ENCODE measurements around the gene PTCD3.

DNA sequence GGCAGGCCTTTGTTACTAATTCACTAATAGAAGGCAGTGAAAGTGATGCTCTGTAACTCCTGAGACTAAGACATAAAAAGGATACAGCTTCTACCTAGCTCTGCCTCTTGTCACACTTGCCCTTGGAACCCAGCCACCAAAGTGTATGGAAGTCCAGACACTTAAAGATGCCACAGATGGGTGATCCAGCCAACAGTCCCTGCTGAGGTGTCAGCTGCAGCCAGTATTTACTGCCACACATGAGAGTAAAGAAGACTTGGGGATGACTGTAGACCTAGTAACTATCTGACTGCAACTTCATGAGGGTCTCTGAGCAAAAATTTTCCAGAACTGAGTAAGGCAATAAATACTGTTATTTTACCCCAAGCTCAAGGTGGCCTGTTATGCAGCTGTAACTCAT lies 80.4 kb downstream of the PTCD3 start:
- TF ChIP-seq, protein P1, sequence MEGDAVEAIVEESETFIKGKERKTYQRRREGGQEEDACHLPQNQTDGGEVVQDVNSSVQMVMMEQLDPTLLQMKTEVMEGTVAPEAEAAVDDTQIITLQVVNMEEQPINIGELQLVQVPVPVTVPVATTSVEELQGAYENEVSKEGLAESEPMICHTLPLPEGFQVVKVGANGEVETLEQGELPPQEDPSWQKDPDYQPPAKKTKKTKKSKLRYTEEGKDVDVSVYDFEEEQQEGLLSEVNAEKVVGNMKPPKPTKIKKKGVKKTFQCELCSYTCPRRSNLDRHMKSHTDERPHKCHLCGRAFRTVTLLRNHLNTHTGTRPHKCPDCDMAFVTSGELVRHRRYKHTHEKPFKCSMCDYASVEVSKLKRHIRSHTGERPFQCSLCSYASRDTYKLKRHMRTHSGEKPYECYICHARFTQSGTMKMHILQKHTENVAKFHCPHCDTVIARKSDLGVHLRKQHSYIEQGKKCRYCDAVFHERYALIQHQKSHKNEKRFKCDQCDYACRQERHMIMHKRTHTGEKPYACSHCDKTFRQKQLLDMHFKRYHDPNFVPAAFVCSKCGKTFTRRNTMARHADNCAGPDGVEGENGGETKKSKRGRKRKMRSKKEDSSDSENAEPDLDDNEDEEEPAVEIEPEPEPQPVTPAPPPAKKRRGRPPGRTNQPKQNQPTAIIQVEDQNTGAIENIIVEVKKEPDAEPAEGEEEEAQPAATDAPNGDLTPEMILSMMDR (IDR thresholded peaks at IDR 0.05), result no peak
- TF ChIP-seq TAF1 (IDR thresholded peaks at IDR 0.05; ENCODE audit: borderline replicate concordance, low read depth, low read length) (no peak), MXI1 (IDR thresholded peaks at IDR 0.05; ENCODE audit: low read depth, low read length) (no peak), EP300 (IDR thresholded peaks at IDR 0.05; ENCODE audit: borderline replicate concordance in 1 of 2, low read depth in 1 of 2, low read length in 1 of 2) (no peak), YY1 (IDR thresholded peaks at IDR 0.05; ENCODE audit: low read depth) (no peak), RAD21 (IDR thresholded peaks at IDR 0.05; ENCODE audit: low read length) (no peak), POLR2AphosphoS5 (IDR thresholded peaks at IDR 0.05; ENCODE audit: low read depth, low read length) (no peak)
- TF ChIP-seq, protein P2, sequence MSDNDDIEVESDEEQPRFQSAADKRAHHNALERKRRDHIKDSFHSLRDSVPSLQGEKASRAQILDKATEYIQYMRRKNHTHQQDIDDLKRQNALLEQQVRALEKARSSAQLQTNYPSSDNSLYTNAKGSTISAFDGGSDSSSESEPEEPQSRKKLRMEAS (IDR thresholded peaks at IDR 0.05; ENCODE audit: low read depth), result no peak
- TF ChIP-seq, protein P3, sequence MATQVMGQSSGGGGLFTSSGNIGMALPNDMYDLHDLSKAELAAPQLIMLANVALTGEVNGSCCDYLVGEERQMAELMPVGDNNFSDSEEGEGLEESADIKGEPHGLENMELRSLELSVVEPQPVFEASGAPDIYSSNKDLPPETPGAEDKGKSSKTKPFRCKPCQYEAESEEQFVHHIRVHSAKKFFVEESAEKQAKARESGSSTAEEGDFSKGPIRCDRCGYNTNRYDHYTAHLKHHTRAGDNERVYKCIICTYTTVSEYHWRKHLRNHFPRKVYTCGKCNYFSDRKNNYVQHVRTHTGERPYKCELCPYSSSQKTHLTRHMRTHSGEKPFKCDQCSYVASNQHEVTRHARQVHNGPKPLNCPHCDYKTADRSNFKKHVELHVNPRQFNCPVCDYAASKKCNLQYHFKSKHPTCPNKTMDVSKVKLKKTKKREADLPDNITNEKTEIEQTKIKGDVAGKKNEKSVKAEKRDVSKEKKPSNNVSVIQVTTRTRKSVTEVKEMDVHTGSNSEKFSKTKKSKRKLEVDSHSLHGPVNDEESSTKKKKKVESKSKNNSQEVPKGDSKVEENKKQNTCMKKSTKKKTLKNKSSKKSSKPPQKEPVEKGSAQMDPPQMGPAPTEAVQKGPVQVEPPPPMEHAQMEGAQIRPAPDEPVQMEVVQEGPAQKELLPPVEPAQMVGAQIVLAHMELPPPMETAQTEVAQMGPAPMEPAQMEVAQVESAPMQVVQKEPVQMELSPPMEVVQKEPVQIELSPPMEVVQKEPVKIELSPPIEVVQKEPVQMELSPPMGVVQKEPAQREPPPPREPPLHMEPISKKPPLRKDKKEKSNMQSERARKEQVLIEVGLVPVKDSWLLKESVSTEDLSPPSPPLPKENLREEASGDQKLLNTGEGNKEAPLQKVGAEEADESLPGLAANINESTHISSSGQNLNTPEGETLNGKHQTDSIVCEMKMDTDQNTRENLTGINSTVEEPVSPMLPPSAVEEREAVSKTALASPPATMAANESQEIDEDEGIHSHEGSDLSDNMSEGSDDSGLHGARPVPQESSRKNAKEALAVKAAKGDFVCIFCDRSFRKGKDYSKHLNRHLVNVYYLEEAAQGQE (IDR thresholded peaks at IDR 0.05; ENCODE audit: low read depth, low read length), result no peak
- TF ChIP-seq, protein P4, sequence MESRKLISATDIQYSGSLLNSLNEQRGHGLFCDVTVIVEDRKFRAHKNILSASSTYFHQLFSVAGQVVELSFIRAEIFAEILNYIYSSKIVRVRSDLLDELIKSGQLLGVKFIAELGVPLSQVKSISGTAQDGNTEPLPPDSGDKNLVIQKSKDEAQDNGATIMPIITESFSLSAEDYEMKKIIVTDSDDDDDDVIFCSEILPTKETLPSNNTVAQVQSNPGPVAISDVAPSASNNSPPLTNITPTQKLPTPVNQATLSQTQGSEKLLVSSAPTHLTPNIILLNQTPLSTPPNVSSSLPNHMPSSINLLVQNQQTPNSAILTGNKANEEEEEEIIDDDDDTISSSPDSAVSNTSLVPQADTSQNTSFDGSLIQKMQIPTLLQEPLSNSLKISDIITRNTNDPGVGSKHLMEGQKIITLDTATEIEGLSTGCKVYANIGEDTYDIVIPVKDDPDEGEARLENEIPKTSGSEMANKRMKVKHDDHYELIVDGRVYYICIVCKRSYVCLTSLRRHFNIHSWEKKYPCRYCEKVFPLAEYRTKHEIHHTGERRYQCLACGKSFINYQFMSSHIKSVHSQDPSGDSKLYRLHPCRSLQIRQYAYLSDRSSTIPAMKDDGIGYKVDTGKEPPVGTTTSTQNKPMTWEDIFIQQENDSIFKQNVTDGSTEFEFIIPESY (IDR thresholded peaks at IDR 0.05; ENCODE audit: borderline replicate concordance, low read depth), result no peak
